Keratinocyte (primary cell): Measurements from ENCODE around the gene GPR137. TPM values are rescaled to one million over a fixed set of nuclear protein-coding genes. Genes with fewer than 3 reads are reported as not detected.

Experiments
- DNase-seq: peaks from one replicate; pipeline ENCODE4 v3.0.0-alpha.2; 2011; ENCODE audit warnings: low read depth, missing footprints, low spot score
- FAIRE-seq: peaks from 2 replicates; lab custom pipeline; 2011; peaks lifted over from hg19 to GRCh38; lab: Jason Lieb, UNC
- H2AFZ ChIP-seq: 2 replicates; pipeline ENCODE4 v1.6.0; 2012; ENCODE audit warnings: low read length, control low read depth, inconsistent platforms; ENCODE audit not compliant: control insufficient read depth
- H3K27ac ChIP-seq: 2 replicates; pipeline ENCODE4 v1.5.1; 2011; ENCODE audit warnings: low read length; ENCODE audit not compliant: control insufficient read depth, insufficient read depth
- H3K27me3 ChIP-seq: 3 replicates; pipeline ENCODE4 v1.6.0; 2011; ENCODE audit warnings: low read length; ENCODE audit not compliant: control insufficient read depth, insufficient read depth; ENCODE audit errors: extremely low read depth
- H3K36me3 ChIP-seq, 2 experiments: 2 replicates in 1 of 2; 3 replicates in 1 of 2; pipeline ENCODE4 v1.5.1; 2011; ENCODE audit warnings: low read length in 2 of 2, mild to moderate bottlenecking in 1 of 2; ENCODE audit not compliant: control insufficient read depth in 2 of 2, insufficient read depth in 2 of 2; ENCODE audit errors: extremely low read depth in 1 of 2
- H3K4me1 ChIP-seq: 3 replicates; pipeline ENCODE4 v1.5.1; 2011; ENCODE audit warnings: low read length; ENCODE audit not compliant: control insufficient read depth, insufficient read depth; ENCODE audit errors: extremely low read depth
- H3K4me2 ChIP-seq: 3 replicates; pipeline ENCODE4 v1.6.0; 2011; ENCODE audit warnings: low read depth, low read length; ENCODE audit not compliant: control insufficient read depth, insufficient read depth; ENCODE audit errors: extremely low read depth
- H3K4me3 ChIP-seq, 3 experiments: fragments of 200-600 bp in 1 of 3; sonication (generic) in 1 of 3; 2 replicates in 2 of 3; 3 replicates in 1 of 3; pipeline ENCODE4 v1.5.1; 2011 to 2016; ENCODE audit warnings: low read length in 3 of 3, mild to moderate bottlenecking in 3 of 3, control low read depth in 2 of 3, inconsistent platforms in 1 of 3, low read depth in 1 of 3, mixed read lengths in 1 of 3, mixed run types in 1 of 3, moderate library complexity in 1 of 3; ENCODE audit not compliant: control insufficient read depth in 2 of 3, insufficient read depth in 2 of 3; ENCODE audit errors: extremely low read depth in 1 of 3
- H3K79me2 ChIP-seq: 2 replicates; pipeline ENCODE4 v1.6.0; 2012; ENCODE audit warnings: low read length; ENCODE audit not compliant: control insufficient read depth, insufficient read depth
- H3K9ac ChIP-seq: 3 replicates; pipeline ENCODE4 v1.6.0; 2011; ENCODE audit warnings: low read length; ENCODE audit not compliant: control insufficient read depth, insufficient read depth; ENCODE audit errors: extremely low read depth
- H3K9me1 ChIP-seq: 3 replicates; pipeline ENCODE4 v1.6.0; 2011; ENCODE audit warnings: low read length; ENCODE audit not compliant: control insufficient read depth, insufficient read depth; ENCODE audit errors: extremely low read depth
- H3K9me3 ChIP-seq: 2 replicates; pipeline ENCODE4 v1.5.1; 2012; ENCODE audit warnings: low read depth, low read length; ENCODE audit not compliant: control insufficient read depth
- H4K20me1 ChIP-seq: 3 replicates; pipeline ENCODE4 v1.6.0; 2011; ENCODE audit warnings: low read length; ENCODE audit not compliant: control insufficient read depth, insufficient read depth; ENCODE audit errors: extremely low read depth
- CTCF ChIP-seq, 3 experiments: IDR thresholded peaks in 1 of 3; conservative IDR thresholded peaks in 1 of 3; optimal IDR thresholded peaks in 1 of 3; 2 replicates in 2 of 3; 3 replicates in 1 of 3; pipeline versions ENCODE3 to v1.5.1; 2011; ENCODE audit warnings: low read length in 3 of 3, mild to moderate bottlenecking in 3 of 3, moderate library complexity in 2 of 3, control low read depth in 1 of 3, inconsistent platforms in 1 of 3; ENCODE audit not compliant: insufficient read depth in 2 of 3; ENCODE audit errors: extremely low read depth in 1 of 3
- EZH2 ChIP-seq: IDR thresholded peaks from one replicate; pipeline ENCODE4 v1.6.1; 2012; ENCODE audit warnings: inconsistent platforms, mild to moderate bottlenecking, low read length, moderate library complexity
- dilution Hi-C: fragments of 300-500 bp; cut with MboI; formaldehyde crosslinking; loops from one replicate; pipeline ENCODE4 v1.7.0; 2020; ENCODE audit warnings: low sequenced_read_pairs; ENCODE audit not compliant: extremely low pct_ligation_motif_present
- polyA plus RNA-seq, 5 experiments: library from polyadenylated mRNA; depleted of rRNA in 3 of 5; stranded (reverse) in 3 of 5; stranded (forward) in 1 of 5; unstranded in 1 of 5; fragments of >200 nt; gene quantifications; 1 replicate in 1 of 5; 2 replicates in 3 of 5; 3 replicates in 1 of 5; pipeline versions ENCODE4 v1.2.1 to v1.2.3, GENCODE V29; 2011 to 2012; ENCODE audit warnings: missing spikeins in 2 of 5, low read depth in 1 of 5, low replicate concordance in 1 of 5

The GPR137 gene
- polyA plus RNA-seq, 1 donor (not counting 4 experiments of a cell fraction or from before 2014, with no cell fraction given), result 6.6 TPM

- H3K9me3 ChIP-seq, result no peaks in the 10 kb centered on the region
- no peak overlapping the region for H3K9ac ChIP-seq
- TF ChIP-seq EZH2, result no peak
- TF ChIP-seq CTCF (optimal IDR thresholded peaks at IDR 0.05 in 1 of 3, IDR thresholded peaks at IDR 0.05 in 1 of 3, conservative IDR thresholded peaks at IDR 0.05 in 1 of 3; ENCODE audit: extremely low read depth in 1 of 3, insufficient read depth in 2 of 3, low read length in 3 of 3), result no peak
- H3K36me3 ChIP-seq, result peaks cover 0 to 4% of the 10 kb centered on the region in 2 experiments
- no peaks in the 10 kb centered on the region for H4K20me1 ChIP-seq
- H3K9me1 ChIP-seq, result no peaks in the 10 kb centered on the region
- FAIRE-seq (no peak), DNase-seq (no peak)
- no peak overlapping the region for H3K27ac ChIP-seq
- dilution Hi-C loops, result no loop called here
- H3K79me2 ChIP-seq, result peaks cover 3% of the 10 kb centered on the region
- peaks cover 34% of the 10 kb centered on the region for H3K27me3 ChIP-seq
- H2AFZ ChIP-seq, result no peak overlapping the region
- no peak overlapping the region for H3K4me2 ChIP-seq
- peaks cover 10% of the 10 kb centered on the region for H3K4me1 ChIP-seq
- no peak overlapping the region for H3K4me3 ChIP-seq
Observed at GRCh38 chr11:64289002-64289564, 3.4 kb downstream of the GPR137 start.

- no peak for DNase-seq
- H3K27ac ChIP-seq, result no peak overlapping the region
- dilution Hi-C loops, result no loop called here
- peak; percentile 34 for FAIRE-seq
- no peak overlapping the region for H2AFZ ChIP-seq
- no peaks in the 10 kb centered on the region for H3K9me1 ChIP-seq
- peaks cover 34% of the 10 kb centered on the region for H3K27me3 ChIP-seq
- H3K79me2 ChIP-seq, result no peaks in the 10 kb centered on the region
- peaks cover 10% of the 10 kb centered on the region for H3K4me1 ChIP-seq
- no peaks in the 10 kb centered on the region for H4K20me1 ChIP-seq
- TF ChIP-seq EZH2, result peak; percentile 32
- no peak for TF ChIP-seq CTCF (optimal IDR thresholded peaks at IDR 0.05 in 1 of 3, IDR thresholded peaks at IDR 0.05 in 1 of 3, conservative IDR thresholded peaks at IDR 0.05 in 1 of 3; ENCODE audit: extremely low read depth in 1 of 3, insufficient read depth in 2 of 3, low read length in 3 of 3)
- no peak overlapping the region for H3K9ac ChIP-seq
- no peak overlapping the region for H3K4me3 ChIP-seq
- no peak overlapping the region for H3K4me2 ChIP-seq
- H3K9me3 ChIP-seq, result no peaks in the 10 kb centered on the region
- peaks cover 0 to 4% of the 10 kb centered on the region in 2 experiments for H3K36me3 ChIP-seq
Observed at GRCh38 chr11:64290352-64291261, 5.0 kb downstream of the GPR137 start.
